HFF-Myc (cell line): ENCODE results near the gene PVRIG.
"Not testable (repeated sequence)": the region's sequence is repeated elsewhere in the genome, so short reads cannot be mapped to it uniquely, and the experiment has no call there.

Experiments used
- DNase-seq: peaks from one replicate; pipeline ENCODE4 v3.0.0-alpha.2; 2011; ENCODE audit warnings: low read depth; ENCODE audit errors: extremely low read depth
- H3K4me3 ChIP-seq: replicated peaks from 2 replicates; pipeline ENCODE4 v1.5.1; 2011; ENCODE audit warnings: low read depth, mild to moderate bottlenecking, control low read depth, low read length
- TF ChIP-seq, protein P1 (sequence below): IDR thresholded peaks from 2 replicates; pipeline ENCODE4 v1.5.1; 2012; ENCODE audit warnings: mild to moderate bottlenecking, low read depth, low read length, control low read depth; ENCODE audit errors: missing control alignments

PVRIG gene

DNA sequence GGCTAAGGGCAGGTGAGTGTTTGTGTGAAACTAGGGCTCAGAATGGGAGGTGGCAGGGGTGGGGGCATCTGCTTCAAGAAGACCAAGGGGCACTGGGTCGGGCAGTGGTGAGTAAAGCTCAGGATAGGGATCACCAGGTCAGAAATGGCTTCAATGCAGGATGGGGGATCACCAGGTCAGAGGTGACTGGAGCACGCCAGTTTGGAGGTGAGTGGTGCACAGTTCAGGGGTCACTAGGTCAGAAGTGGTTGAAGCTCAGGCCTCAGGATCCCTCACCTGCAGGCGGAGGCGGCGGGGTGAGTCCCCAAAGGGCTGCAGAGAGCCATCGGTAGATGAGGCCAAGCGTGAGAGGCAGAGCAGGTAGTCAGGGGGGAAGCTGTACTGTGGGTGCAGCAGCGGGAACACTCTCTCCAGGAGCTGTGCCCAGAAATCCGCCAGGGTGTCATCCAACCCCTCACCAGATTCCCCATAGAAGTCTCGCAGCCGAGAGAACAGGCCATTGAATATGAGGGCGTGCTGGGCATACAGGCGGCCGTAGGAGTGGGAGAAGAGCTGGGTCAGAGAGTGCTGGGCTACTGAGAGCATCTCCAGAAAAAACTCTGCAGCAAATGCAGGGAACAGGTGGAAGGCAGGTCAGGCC, 44.3 kb upstream of the PVRIG start:
- no peak overlapping the region for H3K4me3 ChIP-seq
- DNase-seq = no peak
- TF ChIP-seq, protein P1, sequence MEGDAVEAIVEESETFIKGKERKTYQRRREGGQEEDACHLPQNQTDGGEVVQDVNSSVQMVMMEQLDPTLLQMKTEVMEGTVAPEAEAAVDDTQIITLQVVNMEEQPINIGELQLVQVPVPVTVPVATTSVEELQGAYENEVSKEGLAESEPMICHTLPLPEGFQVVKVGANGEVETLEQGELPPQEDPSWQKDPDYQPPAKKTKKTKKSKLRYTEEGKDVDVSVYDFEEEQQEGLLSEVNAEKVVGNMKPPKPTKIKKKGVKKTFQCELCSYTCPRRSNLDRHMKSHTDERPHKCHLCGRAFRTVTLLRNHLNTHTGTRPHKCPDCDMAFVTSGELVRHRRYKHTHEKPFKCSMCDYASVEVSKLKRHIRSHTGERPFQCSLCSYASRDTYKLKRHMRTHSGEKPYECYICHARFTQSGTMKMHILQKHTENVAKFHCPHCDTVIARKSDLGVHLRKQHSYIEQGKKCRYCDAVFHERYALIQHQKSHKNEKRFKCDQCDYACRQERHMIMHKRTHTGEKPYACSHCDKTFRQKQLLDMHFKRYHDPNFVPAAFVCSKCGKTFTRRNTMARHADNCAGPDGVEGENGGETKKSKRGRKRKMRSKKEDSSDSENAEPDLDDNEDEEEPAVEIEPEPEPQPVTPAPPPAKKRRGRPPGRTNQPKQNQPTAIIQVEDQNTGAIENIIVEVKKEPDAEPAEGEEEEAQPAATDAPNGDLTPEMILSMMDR = no peak

DNA sequence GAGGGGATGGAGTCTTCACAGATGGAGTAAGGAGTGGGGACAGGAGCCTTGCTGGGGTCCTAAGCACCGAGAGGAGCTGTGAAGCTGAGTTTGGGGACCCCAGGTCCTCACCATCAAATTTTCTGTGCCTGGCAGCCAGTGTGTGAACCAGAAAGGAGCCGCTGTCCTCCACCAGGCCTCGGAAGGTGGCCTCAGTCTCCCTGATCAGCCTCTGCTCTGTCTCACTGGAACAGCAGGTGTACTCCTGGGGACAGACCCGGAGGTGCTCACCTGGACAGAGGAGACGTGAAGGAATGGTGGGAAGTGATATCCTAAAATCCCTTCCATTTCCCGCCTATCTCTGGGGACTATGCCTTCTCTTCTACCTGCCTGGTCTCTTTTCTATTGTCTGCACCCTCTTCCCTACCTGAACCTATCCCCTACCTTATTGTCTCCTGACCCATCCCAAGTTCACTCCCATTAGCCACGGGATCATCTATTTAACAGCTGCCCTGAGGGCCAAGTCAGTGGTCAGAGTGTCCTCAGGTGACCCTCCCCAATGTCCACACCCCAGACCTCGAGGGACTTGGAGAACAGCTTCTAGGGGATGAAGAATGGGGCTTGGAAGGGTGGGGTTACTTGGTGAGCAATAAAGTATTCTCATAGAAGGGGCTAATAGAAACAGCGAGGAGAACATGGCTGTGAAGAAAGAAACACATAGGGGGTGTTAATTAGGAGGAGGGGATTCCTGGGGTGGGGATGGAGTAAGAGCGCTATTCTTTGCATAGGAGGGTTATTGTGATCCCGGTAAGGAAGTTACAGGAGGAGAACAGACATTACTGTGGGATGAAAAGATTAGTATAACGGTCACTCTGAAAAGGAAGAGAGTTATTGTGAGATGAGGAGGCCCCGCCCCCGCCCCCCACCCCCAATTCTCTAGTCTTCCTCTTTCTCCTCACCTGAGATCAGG, 43.4 kb upstream of the PVRIG start:
- DNase-seq = no peak
- TF ChIP-seq, protein P1 = no peak
- peak overlapping the region; percentile 67 for H3K4me3 ChIP-seq

DNA sequence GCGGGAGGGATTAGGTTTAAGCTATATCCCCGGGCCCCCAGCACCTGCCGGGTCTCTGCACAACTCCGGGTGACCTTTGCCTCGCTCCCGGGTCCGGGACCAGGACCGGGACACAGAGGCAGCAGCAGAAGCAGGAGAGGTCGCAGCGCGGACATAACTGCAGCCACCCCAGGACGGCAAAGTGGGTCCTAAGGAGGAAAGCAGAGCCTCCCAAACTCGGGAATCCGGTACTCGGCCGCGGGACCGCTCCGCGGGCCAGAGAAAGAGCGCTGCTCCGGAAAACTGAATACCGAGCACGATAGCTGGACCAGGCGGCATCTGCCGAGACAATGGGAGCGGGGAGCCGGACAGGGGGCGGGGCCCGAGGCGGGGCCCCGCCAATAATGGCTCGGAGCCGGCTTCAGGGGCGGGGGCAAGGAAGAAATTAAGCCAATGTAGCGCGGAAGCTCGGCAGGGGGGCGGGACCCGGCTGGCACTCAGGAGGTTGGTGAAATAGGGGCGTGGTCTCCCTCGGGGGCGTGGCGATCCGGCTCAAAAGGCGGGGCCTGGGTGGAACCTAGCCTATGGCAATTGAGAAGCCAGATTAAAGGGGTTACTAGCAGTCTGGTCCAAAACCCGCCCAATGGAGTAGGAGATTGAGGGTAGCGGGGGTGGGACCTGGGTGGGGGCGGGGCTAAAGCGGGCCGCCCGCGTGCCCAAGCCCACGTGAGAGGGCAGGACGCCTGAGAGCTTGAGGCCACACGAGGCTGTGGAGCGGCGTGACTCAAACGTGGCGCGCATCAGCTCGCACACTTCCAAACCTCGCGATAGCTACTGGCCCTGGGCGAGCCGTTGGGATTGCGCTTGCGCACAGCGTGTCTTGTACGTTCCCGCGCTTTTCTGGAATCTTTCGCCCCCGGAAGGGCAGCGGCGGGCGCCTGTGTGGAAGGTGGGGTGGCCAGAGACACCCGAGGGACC, 42.4 kb upstream of the PVRIG start, which contains the start of the genes GPC2 and STAG3:
Gene GPC2, minus strand, starts transcription at position 337 of the 957 bp plus-strand sequence. Its CDS starts 182 bp downstream, at position 155.
Gene STAG3, plus strand, starts transcription at position 874 of the 957 bp plus-strand sequence. CDS start 2,639 bp downstream, outside the sequence.
- peak; percentile 86 for DNase-seq
- TF ChIP-seq, protein P1 = no peak
- H3K4me3 ChIP-seq = peak within 1 kb of the TSS; percentile 67

DNA sequence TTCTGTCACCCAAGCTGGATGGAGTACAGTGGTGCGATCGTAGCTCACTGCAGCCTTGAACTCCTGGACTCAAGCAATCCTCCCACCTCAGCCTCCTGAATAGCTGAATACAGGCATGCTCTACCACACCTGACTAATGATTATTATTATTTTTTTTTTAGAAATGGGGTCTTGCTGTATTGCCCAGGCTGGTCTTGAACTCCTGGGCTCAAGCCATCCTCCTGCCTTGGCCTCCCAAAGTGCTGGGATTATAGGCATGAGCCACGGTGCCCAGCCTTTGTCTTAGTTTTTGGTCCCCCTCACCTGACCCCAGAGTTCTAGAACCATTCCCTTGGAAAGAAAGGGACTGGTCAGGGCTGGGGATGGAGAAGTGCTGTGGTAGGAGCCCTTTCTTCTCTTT, 39.7 kb upstream of the PVRIG start:
- not testable (repeated sequence) for DNase-seq, H3K4me3 ChIP-seq

DNA sequence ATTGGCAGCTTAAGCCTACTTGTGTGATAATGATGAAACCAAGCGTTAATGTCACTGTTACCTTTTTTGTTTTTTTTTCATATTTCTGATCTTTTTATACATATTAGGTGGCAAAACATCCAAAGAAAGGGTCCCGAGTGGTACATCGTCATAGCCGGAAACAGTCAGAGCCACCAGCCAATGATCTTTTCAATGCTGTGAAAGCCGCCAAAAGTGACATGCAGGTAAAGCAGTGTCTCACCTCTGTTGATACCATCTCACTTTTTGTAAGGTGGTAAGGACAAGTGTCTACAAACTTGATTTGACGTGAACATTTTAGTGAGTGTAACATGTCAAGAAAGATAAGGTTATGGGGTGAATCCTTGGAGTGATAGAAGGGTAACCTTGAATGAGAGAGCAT, 37.1 kb upstream of the PVRIG start:
- H3K4me3 ChIP-seq, DNase-seq: not testable (repeated sequence)

DNA sequence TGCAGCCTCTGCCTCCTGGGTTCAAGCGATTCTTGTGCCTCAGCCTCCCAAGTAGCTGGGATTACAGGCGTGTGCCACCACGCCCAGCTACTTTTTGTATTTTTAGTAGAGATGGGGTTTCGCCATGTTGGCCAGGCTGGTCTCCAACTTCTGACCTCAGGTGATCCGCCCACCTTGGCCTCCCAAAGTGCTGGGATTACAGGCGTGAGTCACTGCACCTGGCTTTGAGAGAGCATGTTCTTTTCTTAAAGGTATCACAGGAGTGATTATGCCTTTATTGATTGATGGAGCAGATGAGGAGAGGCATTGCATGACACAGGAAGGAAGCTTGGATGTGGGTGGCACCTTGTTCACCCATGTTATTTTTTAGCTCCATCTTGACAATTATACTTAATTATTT, 36.7 kb upstream of the PVRIG start:
- not testable (repeated sequence) for H3K4me3 ChIP-seq, DNase-seq

DNA sequence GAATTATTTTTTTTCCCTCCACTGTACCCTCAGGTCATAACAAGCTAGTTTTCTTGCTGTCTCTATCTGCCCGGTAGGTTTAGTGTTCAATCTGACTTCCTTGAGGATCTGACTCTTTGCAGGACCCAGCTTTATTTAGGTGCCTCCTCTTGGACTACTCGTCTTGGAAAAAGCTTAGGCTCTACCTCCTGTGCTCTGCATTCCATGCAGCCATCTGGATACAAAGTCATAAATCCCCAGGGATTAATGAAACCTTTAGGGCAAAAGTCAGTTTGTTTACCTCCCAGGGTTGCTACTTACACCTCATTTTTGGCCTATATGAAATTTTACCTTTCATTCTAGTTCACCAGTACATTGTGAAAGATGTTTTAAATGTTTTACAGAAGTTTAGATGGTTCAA, 34.0 kb upstream of the PVRIG start:
- TF ChIP-seq, protein P1 = no peak
- no peak overlapping the region for H3K4me3 ChIP-seq
- DNase-seq = no peak
